Epidermal melanocyte (primary cell): Measurements from ENCODE around the gene MCM9.

Source experiments
- DNase-seq: peaks from one replicate; pipeline ENCODE4 v3.0.0; 2011; ENCODE audit warnings: low spot score; ENCODE audit not compliant: insufficient read length

The MCM9 gene

GRCh38 chr6:118932421-118932820 lies 2.5 kb downstream of the MCM9 start:
- no peak for DNase-seq

- DNase-seq, result no peak
Measured at GRCh38 chr6:118931436-118931835, 3.5 kb downstream of the MCM9 start.

- DNase-seq, result no peak
Measured at GRCh38 chr6:118930680-118931079, 4.3 kb downstream of the MCM9 start.

- no peak for DNase-seq
Measured at GRCh38 chr6:118923035-118923434, 11.9 kb downstream of the MCM9 start.

GRCh38 chr6:118921084-118921483 lies 13.9 kb downstream of the MCM9 start:
- no peak for DNase-seq

- no peak for DNase-seq
Measured at GRCh38 chr6:118918329-118918725, 16.6 kb downstream of the MCM9 start.

- no peak for DNase-seq
Measured at GRCh38 chr6:118917546-118918328, 17.2 kb downstream of the MCM9 start.

GRCh38 chr6:118914598-118914997 lies 20.4 kb downstream of the MCM9 start:
- DNase-seq, result no peak

GRCh38 chr6:118913161-118913560 lies 21.8 kb downstream of the MCM9 start:
- no peak for DNase-seq

GRCh38 chr6:118912646-118913045 lies 22.3 kb downstream of the MCM9 start:
- no peak for DNase-seq

GRCh38 chr6:118908441-118908840 lies 26.5 kb downstream of the MCM9 start:
- DNase-seq, result no peak

GRCh38 chr6:118905851-118906250 lies 29.1 kb downstream of the MCM9 start:
- no peak for DNase-seq

- no peak for DNase-seq
Measured at GRCh38 chr6:118905084-118905483, 29.9 kb downstream of the MCM9 start.

- no peak for DNase-seq
Measured at GRCh38 chr6:118903691-118904090, 31.3 kb downstream of the MCM9 start.

- no peak for DNase-seq
Measured at GRCh38 chr6:118903138-118903537, 31.8 kb downstream of the MCM9 start.

- no peak for DNase-seq
Measured at GRCh38 chr6:118902726-118903125, 32.2 kb downstream of the MCM9 start.

GRCh38 chr6:118899948-118900347 lies 35.0 kb downstream of the MCM9 start:
- no peak for DNase-seq

GRCh38 chr6:118897386-118897785 lies 37.6 kb downstream of the MCM9 start:
- DNase-seq, result no peak

- DNase-seq, result no peak
Measured at GRCh38 chr6:118896339-118897136, 38.4 kb downstream of the MCM9 start.

- DNase-seq, result no peak
Measured at GRCh38 chr6:118895859-118896258, 39.1 kb downstream of the MCM9 start.

- no peak for DNase-seq
Measured at GRCh38 chr6:118895261-118895560, 39.7 kb downstream of the MCM9 start.

GRCh38 chr6:118894425-118895260 lies 40.3 kb downstream of the MCM9 start:
- DNase-seq, result peak; percentile 40
